SK-N-SH (cell line): ENCODE results near the gene INAFM2. TPM values are rescaled to one million over a fixed set of nuclear protein-coding genes. Genes with fewer than 3 reads are reported as not detected.

Experiments
- CTCF ChIA-PET: fragments of 300-600, 350-600 bp; formaldehyde crosslinking; extraction: SDS; loops from one replicate; lab custom pipeline; 2021; lab: Yijun Ruan, JAX
- POLR2A ChIA-PET: fragments of 350-600 bp; sonication (Branson Sonifier 250); formaldehyde crosslinking; extraction: SDS; loops from one replicate; lab custom pipeline; 2020; ENCODE audit warnings: antibody characterized with exemption, inconsistent platforms; lab: Yijun Ruan, JAX
- DNase-seq: peaks from one replicate; pipeline ENCODE4 v3.0.0; 2012
- H2AFZ ChIP-seq: fragments of 200-600 bp; sonication (generic); 2 replicates; pipeline ENCODE4 v1.8.1; 2016; ENCODE audit warnings: antibody characterized with exemption, mild to moderate bottlenecking, low read depth
- H3F3A ChIP-seq: fragments of 200-600 bp; sonication (generic); replicated peaks from 2 replicates; pipeline ENCODE3; 2016; ENCODE audit warnings: antibody characterized with exemption, mild to moderate bottlenecking; ENCODE audit not compliant: insufficient read depth
- H3K27ac ChIP-seq, 2 experiments: fragments of 200-500 bp in 1 of 2; fragments of 200-600 bp in 1 of 2; sonication (Bioruptor generic) in 1 of 2; sonication (generic), shearing (Covaris generic) in 1 of 2; 2 replicates each; pipeline versions ENCODE4 v1.5.1 to v1.6.1; 2014 to 2016; ENCODE audit warnings: low read depth in 2 of 2, inconsistent platforms in 1 of 2, low read length in 1 of 2, mild to moderate bottlenecking in 1 of 2, mixed read lengths in 1 of 2
- H3K27me3 ChIP-seq: fragments of 200-600 bp; sonication (generic), shearing (Covaris generic); 2 replicates; pipeline ENCODE4 v1.6.1; 2016; ENCODE audit warnings: mixed run types; ENCODE audit not compliant: insufficient read depth
- H3K36me3 ChIP-seq, 2 experiments: fragments of 200-500 bp in 1 of 2; fragments of 200-600 bp in 1 of 2; sonication (Bioruptor generic) in 1 of 2; sonication (generic) in 1 of 2; replicated peaks in 1 of 2; 2 replicates each; pipeline versions ENCODE3 to v1.5.1; 2014 to 2016; ENCODE audit warnings: low read length in 1 of 2, mild to moderate bottlenecking in 1 of 2; ENCODE audit not compliant: insufficient read depth in 2 of 2, control insufficient read depth in 1 of 2
- H3K4me1 ChIP-seq, 2 experiments: fragments of 200-500 bp in 1 of 2; fragments of 200-600 bp in 1 of 2; sonication (Bioruptor generic) in 1 of 2; sonication (generic), shearing (Covaris generic) in 1 of 2; 2 replicates each; pipeline versions ENCODE4 v1.5.1 to v1.6.1; 2014 to 2016; ENCODE audit warnings: low read depth in 1 of 2, low read length in 1 of 2, mixed run types in 1 of 2; ENCODE audit not compliant: insufficient read depth in 2 of 2, control insufficient read depth in 1 of 2
- H3K4me2 ChIP-seq: fragments of 200-600 bp; sonication (generic), shearing (Covaris generic); 2 replicates; pipeline ENCODE4 v1.6.1; 2017; ENCODE audit warnings: mixed run types
- H3K4me3 ChIP-seq, 2 experiments: fragments of 200-500 bp in 1 of 2; fragments of 200-600 bp in 1 of 2; sonication (Bioruptor generic) in 1 of 2; sonication (generic), shearing (Covaris generic) in 1 of 2; 2 replicates each; pipeline versions ENCODE4 v1.5.1 to v1.8.1; 2014 to 2016; ENCODE audit warnings: low read depth in 2 of 2, inconsistent platforms in 1 of 2, low read length in 1 of 2, mild to moderate bottlenecking in 1 of 2, mixed read lengths in 1 of 2, moderate library complexity in 1 of 2
- H3K79me2 ChIP-seq: fragments of 200-600 bp; sonication (generic); 2 replicates; pipeline ENCODE4 v1.8.1; 2017; ENCODE audit warnings: mild to moderate bottlenecking; ENCODE audit not compliant: insufficient read depth
- H3K9ac ChIP-seq: fragments of 200-600 bp; sonication (generic); 2 replicates; pipeline ENCODE4 v1.6.1; 2017; ENCODE audit warnings: mixed run types
- H3K9me2 ChIP-seq: fragments of 200-600 bp; sonication (generic); 2 replicates; pipeline ENCODE4 v1.6.1; 2017; ENCODE audit warnings: mixed run types
- H3K9me3 ChIP-seq: fragments of 200-600 bp; sonication (generic); 2 replicates; pipeline ENCODE4 v1.6.1; 2017; ENCODE audit warnings: mixed run types, mild to moderate bottlenecking, moderate library complexity
- H4K20me1 ChIP-seq: fragments of 200-600 bp; sonication (generic); 2 replicates; pipeline ENCODE4 v1.6.1; 2017; ENCODE audit warnings: mild to moderate bottlenecking, mixed run types; ENCODE audit not compliant: insufficient read depth
- CHD2 ChIP-seq: fragments of 150-350 bp; IDR thresholded peaks from 2 replicates; pipeline ENCODE4 v1.6.1; 2018; ENCODE audit warnings: low read length; ENCODE audit not compliant: partially characterized antibody
- CTCF ChIP-seq: fragments of 200-600 bp; sonication (generic); IDR thresholded peaks from 2 replicates; pipeline ENCODE4 v1.6.1; 2017; ENCODE audit warnings: antibody characterized with exemption, mild to moderate bottlenecking, moderate library complexity
- ELF1 ChIP-seq: IDR thresholded peaks from 2 replicates; pipeline ENCODE4 v1.4.0; 2012
- EZH2phosphoT487 ChIP-seq: fragments of 200-600 bp; sonication (generic); IDR thresholded peaks from 2 replicates; pipeline ENCODE4 v1.6.1; 2017; ENCODE audit warnings: low read depth, mixed run types, mild to moderate bottlenecking, antibody characterized with exemption, moderate library complexity, borderline replicate concordance
- FOSL2 ChIP-seq: IDR thresholded peaks from 2 replicates; pipeline ENCODE4 v1.4.0; 2012; ENCODE audit warnings: low read depth, mild to moderate bottlenecking, moderate library complexity, borderline replicate concordance
- FOXJ3 ChIP-seq: sonication (generic); formaldehyde crosslinking; IDR thresholded peaks from 2 replicates; pipeline ENCODE4 v1.5.1; 2020; ENCODE audit warnings: mild to moderate bottlenecking, missing genetic modification reagents
- FOXM1 ChIP-seq: IDR thresholded peaks from 2 replicates; pipeline ENCODE4 v1.4.0; 2012; ENCODE audit warnings: low read depth, mild to moderate bottlenecking
- GATA2 ChIP-seq: sonication (generic); formaldehyde crosslinking; IDR thresholded peaks from 2 replicates; pipeline ENCODE4 v1.5.0; 2020; ENCODE audit warnings: mild to moderate bottlenecking, missing genetic modification reagents
- JUND ChIP-seq: IDR thresholded peaks from 2 replicates; pipeline ENCODE4 v1.4.0; 2012
- MEF2A ChIP-seq: IDR thresholded peaks from 2 replicates; pipeline ENCODE4 v1.4.0; 2012; ENCODE audit warnings: low read depth, borderline replicate concordance
- NFIC ChIP-seq: IDR thresholded peaks from 2 replicates; pipeline ENCODE4 v1.4.0; 2012; ENCODE audit warnings: borderline replicate concordance
- NRF1 ChIP-seq: IDR thresholded peaks from 2 replicates; pipeline ENCODE4 v1.6.1; 2012; ENCODE audit warnings: low read depth, mild to moderate bottlenecking, low read length
- POLR2AphosphoS5 ChIP-seq: IDR thresholded peaks from 2 replicates; pipeline ENCODE4 v1.6.1; 2012; ENCODE audit warnings: low read depth, low read length
- RCOR1 ChIP-seq: fragments of 150-350 bp; IDR thresholded peaks from 2 replicates; pipeline ENCODE4 v1.6.1; 2017; ENCODE audit warnings: antibody characterized with exemption, low read length
- RFX5 ChIP-seq: IDR thresholded peaks from 2 replicates; pipeline ENCODE4 v1.6.1; 2012; ENCODE audit warnings: mild to moderate bottlenecking, improper control_type of control experiment, low read length
- YY1 ChIP-seq: IDR thresholded peaks from 2 replicates; pipeline ENCODE4 v1.4.0; 2012; ENCODE audit warnings: low read depth, mild to moderate bottlenecking
- WGBS: methylation state at CpG from one replicate; pipeline ENCODE4 v1.1.6; 2017; ENCODE audit warnings: low lambda C conversion rate; 5-methylcytosine and 5-hydroxymethylcytosine counted together
- polyA plus RNA-seq, 3 experiments: library from polyadenylated mRNA; depleted of rRNA; stranded (reverse); fragments of >200 nt; gene quantifications; 2 replicates each; pipeline ENCODE4 v1.2.3, GENCODE V29; 2012
- TF ChIP-seq, protein P1 (sequence below): IDR thresholded peaks from 2 replicates; pipeline ENCODE4 v1.4.0; 2012; ENCODE audit warnings: low read depth, borderline replicate concordance
- TF ChIP-seq, protein P2 (sequence below): IDR thresholded peaks from 2 replicates; pipeline ENCODE4 v1.4.0; 2012; ENCODE audit warnings: low read depth, borderline replicate concordance
- TF ChIP-seq, protein P3 (sequence below): IDR thresholded peaks from 2 replicates; pipeline ENCODE4 v1.4.0; 2012; ENCODE audit warnings: low read depth

INAFM2 gene
- polyA plus RNA-seq, 1 of the 3 experiments (the other 2 are of a cell fraction), result 7.8 TPM

DNA sequence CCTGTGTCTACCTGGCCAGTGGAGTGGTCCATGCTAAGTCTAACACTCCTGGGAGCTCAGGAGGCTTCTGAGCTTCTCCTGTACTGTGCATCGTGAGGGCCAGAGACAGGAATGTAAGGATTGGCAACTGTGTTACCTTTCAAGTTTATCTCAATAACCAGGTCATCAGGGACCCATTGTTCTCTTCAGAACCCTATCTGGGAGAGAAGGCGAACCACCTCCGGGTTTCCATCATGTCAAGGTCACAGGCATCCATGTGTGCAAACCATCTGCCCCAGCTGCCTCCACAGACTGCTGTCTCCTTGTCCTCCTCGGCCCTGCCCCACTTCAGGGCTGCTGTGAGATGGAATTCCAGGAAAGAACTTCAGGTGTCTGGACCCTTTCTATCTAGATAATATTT is 46.6 kb upstream of the INAFM2 start:
- no peaks in the 10 kb centered on the region for H3K9me2 ChIP-seq
- peaks cover 0 to 5% of the 10 kb centered on the region in 2 experiments; a peak in 1 of 4 replicates for H3K4me1 ChIP-seq
- peaks cover 6% of the 10 kb centered on the region for H3F3A ChIP-seq
- H3K27me3 ChIP-seq, result no peaks in the 10 kb centered on the region; the same call in 1 of the 2 replicates
- DNase-seq, result no peak
- 86% methylated on average over 3 of the region's 4 CpGs for WGBS
- H2AFZ ChIP-seq, result no peak overlapping the region
- no peak overlapping the region for H3K4me2 ChIP-seq
- H3K4me3 ChIP-seq, result no peak overlapping the region
- H3K79me2 ChIP-seq, result no peaks in the 10 kb centered on the region
- ChIA-PET POLR2A (no interaction called here), CTCF (interaction anchor here (0.6 to 25.6 kb wide), 9 partner anchors 11 to 458 kb away, joined by 3 to 868 read pairs (median 184); partner anchors contain the start of genes ANKRD63, CCDC9B, INAFM2 and PAK6)
- no peak overlapping the region for H3K9ac ChIP-seq
- H3K9me3 ChIP-seq, result no peaks in the 10 kb centered on the region
- H3K36me3 ChIP-seq, result no peaks in the 10 kb centered on the region
- TF ChIP-seq RFX5, result no peak
- no peak for TF ChIP-seq RCOR1
- TF ChIP-seq POLR2AphosphoS5, result no peak
- TF ChIP-seq CTCF, result no peak
- TF ChIP-seq NRF1, result no peak
- TF ChIP-seq ELF1, result no peak
- TF ChIP-seq, protein P1, sequence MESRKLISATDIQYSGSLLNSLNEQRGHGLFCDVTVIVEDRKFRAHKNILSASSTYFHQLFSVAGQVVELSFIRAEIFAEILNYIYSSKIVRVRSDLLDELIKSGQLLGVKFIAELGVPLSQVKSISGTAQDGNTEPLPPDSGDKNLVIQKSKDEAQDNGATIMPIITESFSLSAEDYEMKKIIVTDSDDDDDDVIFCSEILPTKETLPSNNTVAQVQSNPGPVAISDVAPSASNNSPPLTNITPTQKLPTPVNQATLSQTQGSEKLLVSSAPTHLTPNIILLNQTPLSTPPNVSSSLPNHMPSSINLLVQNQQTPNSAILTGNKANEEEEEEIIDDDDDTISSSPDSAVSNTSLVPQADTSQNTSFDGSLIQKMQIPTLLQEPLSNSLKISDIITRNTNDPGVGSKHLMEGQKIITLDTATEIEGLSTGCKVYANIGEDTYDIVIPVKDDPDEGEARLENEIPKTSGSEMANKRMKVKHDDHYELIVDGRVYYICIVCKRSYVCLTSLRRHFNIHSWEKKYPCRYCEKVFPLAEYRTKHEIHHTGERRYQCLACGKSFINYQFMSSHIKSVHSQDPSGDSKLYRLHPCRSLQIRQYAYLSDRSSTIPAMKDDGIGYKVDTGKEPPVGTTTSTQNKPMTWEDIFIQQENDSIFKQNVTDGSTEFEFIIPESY, result no peak
- TF ChIP-seq NFIC, result no peak
- TF ChIP-seq, protein P2, sequence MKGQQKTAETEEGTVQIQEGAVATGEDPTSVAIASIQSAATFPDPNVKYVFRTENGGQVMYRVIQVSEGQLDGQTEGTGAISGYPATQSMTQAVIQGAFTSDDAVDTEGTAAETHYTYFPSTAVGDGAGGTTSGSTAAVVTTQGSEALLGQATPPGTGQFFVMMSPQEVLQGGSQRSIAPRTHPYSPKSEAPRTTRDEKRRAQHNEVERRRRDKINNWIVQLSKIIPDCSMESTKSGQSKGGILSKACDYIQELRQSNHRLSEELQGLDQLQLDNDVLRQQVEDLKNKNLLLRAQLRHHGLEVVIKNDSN, result no peak
- TF ChIP-seq MEF2A, result no peak
- TF ChIP-seq JUND, result no peak
- no peak for TF ChIP-seq GATA2
- TF ChIP-seq EZH2phosphoT487, result no peak
- TF ChIP-seq YY1, result no peak
- no peak for TF ChIP-seq FOXJ3 (CRISPR knock-in tag)
- no peak for TF ChIP-seq FOSL2
- TF ChIP-seq FOXM1, result no peak
- TF ChIP-seq CHD2, result no peak
- TF ChIP-seq, protein P3, sequence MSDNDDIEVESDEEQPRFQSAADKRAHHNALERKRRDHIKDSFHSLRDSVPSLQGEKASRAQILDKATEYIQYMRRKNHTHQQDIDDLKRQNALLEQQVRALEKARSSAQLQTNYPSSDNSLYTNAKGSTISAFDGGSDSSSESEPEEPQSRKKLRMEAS, result no peak
- H3K27ac ChIP-seq, result no peak overlapping the region
- no peaks in the 10 kb centered on the region for H4K20me1 ChIP-seq
